ENCODE results near the gene MTUS2.
A peak's percentile ranks its signal among the peaks of the same experiment; 100 is the strongest.

MTUS2 gene

GRCh38 chr13:29509999-29510589, 690.0 kb downstream of the MTUS2 start:
- no peak for TF ChIP-seq CTCF (IDR thresholded peaks at IDR 0.05)
- Mint-ChIP-seq H3K4me3 (no peak overlapping the region), H3K4me1 (peaks cover 70% of the 10 kb centered on the region), H3K27ac (no peak overlapping the region), H3K27me3 (ENCODE audit: low read depth, poor library complexity) (no peaks in the 10 kb centered on the region), H3K36me3 (ENCODE audit: low read depth) (peaks cover 9% of the 10 kb centered on the region), H3K9me3 (no peaks in the 10 kb centered on the region)
- no peak for DNase-seq

GRCh38 chr13:29510651-29511084, 690.5 kb downstream of the MTUS2 start:
- H3K4me3 Mint-ChIP-seq: no peak overlapping the region
- DNase-seq: no peak
- peaks cover 70% of the 10 kb centered on the region for H3K4me1 Mint-ChIP-seq
- H3K9me3 Mint-ChIP-seq: no peaks in the 10 kb centered on the region
- no peaks in the 10 kb centered on the region for H3K27me3 Mint-ChIP-seq (ENCODE audit: low read depth, poor library complexity)
- no peak for TF ChIP-seq CTCF (IDR thresholded peaks at IDR 0.05)
- H3K36me3 Mint-ChIP-seq (ENCODE audit: low read depth): peaks cover 9% of the 10 kb centered on the region
- H3K27ac Mint-ChIP-seq: no peak overlapping the region

GRCh38 chr13:29511106-29511796, 691.1 kb downstream of the MTUS2 start:
- no peaks in the 10 kb centered on the region for H3K27me3 Mint-ChIP-seq (ENCODE audit: low read depth, poor library complexity)
- no peak for TF ChIP-seq CTCF (IDR thresholded peaks at IDR 0.05)
- peaks cover 9% of the 10 kb centered on the region for H3K36me3 Mint-ChIP-seq (ENCODE audit: low read depth)
- no peaks in the 10 kb centered on the region for H3K9me3 Mint-ChIP-seq
- H3K4me3 Mint-ChIP-seq: no peak overlapping the region
- DNase-seq: no peak
- H3K27ac Mint-ChIP-seq: no peak overlapping the region
- H3K4me1 Mint-ChIP-seq: peaks cover 70% of the 10 kb centered on the region

- no peak overlapping the region for H3K27ac Mint-ChIP-seq
- H3K4me1 Mint-ChIP-seq: peaks cover 69% of the 10 kb centered on the region
- no peaks in the 10 kb centered on the region for H3K27me3 Mint-ChIP-seq (ENCODE audit: low read depth, poor library complexity)
- H3K4me3 Mint-ChIP-seq: no peak overlapping the region
- H3K9me3 Mint-ChIP-seq: no peaks in the 10 kb centered on the region
- H3K36me3 Mint-ChIP-seq (ENCODE audit: low read depth): peaks cover 9% of the 10 kb centered on the region
- DNase-seq: no peak
- no peak for TF ChIP-seq CTCF (IDR thresholded peaks at IDR 0.05)
Observed at GRCh38 chr13:29511980-29512379, 691.8 kb downstream of the MTUS2 start.

GRCh38 chr13:29513002-29513980, 693.2 kb downstream of the MTUS2 start:
- peak overlapping the region; percentile 87 for H3K27ac Mint-ChIP-seq
- H3K4me1 Mint-ChIP-seq: peaks cover 56% of the 10 kb centered on the region
- TF ChIP-seq CTCF (IDR thresholded peaks at IDR 0.05): no peak
- DNase-seq: no peak
- peaks cover 9% of the 10 kb centered on the region for H3K36me3 Mint-ChIP-seq (ENCODE audit: low read depth)
- no peak overlapping the region for H3K4me3 Mint-ChIP-seq
- no peaks in the 10 kb centered on the region for H3K9me3 Mint-ChIP-seq
- peaks cover 3% of the 10 kb centered on the region for H3K27me3 Mint-ChIP-seq (ENCODE audit: low read depth, poor library complexity)
